NCI-H1930 (cell line): Measurements from ENCODE around the gene CCDC87.
"Not testable (repeated sequence)": the region's sequence is repeated elsewhere in the genome, so short reads cannot be mapped to it uniquely, and the experiment has no call there.

Experiments
- DNase-seq, 2 experiments: peaks; one replicate each; lab custom pipeline; 2025; lab: John Stamatoyannopoulos, UW

CCDC87 gene

DNA sequence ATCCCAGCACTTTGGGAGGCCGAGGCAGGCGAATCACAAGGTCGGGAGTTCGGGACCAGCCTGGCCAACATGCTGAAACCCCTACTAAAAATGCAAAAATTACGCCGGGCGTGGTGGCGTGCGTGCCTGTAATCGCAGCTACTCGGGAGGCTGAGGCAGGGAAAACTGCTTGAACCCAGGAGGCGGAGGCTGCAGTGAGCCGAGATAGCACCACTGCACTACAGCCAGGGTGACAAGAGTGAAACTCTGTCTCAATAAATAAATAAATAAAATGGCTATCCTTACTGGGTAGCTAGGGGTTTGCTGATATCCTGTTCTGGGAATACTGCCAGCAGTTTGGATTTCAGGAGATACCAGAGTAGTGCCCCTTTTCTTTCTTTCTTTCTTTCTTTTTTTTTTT, 21.2 kb upstream of the CCDC87 start:
- no peak for DNase-seq

DNA sequence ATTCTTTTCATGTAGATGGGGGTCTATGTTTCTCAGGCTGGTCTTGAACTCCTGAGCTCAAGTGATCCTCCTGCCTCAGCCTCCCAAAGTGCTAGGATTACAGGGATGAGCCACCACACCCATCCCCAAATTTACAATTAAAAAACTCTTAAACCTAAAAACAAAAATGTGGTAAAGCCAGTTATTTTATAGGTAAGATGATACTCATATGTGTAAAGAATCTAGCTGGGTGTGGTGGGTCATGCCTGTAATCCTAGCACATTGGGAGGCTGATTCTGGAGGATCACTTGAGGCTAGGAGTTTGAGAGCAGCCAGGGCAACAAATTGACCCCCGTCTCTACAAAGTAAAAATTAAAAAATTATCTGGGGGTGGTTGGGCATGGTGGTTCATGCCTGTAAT, 19.6 kb upstream of the CCDC87 start:
- DNase-seq, result no peak

DNA sequence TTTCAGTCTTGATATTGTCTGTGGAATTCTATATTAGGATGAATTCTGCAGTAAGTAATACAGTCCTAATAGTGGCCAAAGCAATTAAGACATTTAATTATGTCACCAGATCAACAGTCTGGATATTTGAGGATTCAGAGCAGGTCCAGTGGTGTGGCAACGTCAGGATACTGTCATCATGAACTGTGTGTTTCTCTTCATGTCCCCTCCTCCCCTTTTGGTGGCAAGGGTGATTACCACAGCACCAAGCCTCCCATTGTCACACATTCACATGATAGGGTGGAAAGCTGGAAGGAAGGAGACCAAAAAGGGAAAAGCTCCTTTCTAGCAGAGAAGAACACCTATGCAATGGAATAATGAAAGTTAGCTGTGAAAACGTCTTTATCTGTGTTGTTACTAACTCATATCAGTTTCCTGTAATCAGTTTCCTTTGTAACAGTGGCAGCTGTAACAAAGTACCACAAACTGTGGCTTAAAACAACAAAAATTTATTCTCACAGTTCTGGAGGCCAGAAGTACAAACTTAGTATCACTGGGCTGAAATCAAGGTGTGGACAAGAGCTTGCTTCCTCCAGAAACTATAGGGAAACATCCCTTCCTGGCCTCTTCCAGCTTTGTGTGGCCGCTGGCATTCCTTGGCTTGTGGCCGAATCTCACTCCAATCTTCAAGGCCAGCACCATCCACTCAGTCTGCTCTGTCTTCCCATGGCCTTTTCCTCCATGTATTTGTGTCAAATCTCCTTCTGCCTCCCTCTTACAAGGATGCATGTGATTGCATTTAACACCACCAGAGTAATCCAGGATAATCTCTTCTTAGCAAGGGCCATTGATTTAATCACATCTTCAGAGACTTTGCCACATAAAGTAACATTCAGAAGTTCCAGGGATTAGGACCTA, 17.1 kb upstream of the CCDC87 start:
- DNase-seq, result no peak

DNA sequence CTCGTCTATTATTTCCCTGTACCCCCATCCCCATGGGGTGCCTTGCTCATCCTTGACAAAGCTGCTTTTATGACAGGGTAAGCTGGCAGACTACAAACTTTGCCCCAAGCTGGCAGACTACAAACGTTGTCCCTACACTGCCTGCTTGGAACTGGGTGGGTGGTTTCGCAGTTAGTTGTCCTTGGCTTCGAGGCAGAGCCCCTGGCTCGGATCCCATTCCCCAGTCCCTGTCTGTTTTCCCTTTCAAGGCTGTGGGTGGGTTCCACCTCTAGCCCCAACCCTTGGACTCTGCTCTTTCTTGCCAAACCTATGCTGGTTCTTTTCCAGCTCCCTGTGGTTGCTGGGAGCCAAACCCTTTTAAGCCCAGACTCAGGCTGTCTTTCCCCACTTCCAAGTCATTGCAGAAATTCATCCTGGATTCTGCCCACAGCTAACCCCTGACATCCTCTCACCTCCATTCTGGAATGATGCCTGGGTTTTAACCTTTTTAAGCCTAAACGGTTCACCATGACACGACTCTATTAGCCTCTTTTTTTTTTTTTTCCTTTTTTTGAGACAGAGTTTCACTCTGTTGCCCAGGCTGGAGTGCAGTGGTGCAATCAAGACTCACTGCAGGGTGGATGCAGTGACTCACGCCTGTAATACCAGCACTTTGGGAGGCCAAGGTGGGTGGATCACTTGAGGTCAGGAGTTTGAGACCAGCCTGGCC, 14.4 kb upstream of the CCDC87 start:
- no peak for DNase-seq

DNA sequence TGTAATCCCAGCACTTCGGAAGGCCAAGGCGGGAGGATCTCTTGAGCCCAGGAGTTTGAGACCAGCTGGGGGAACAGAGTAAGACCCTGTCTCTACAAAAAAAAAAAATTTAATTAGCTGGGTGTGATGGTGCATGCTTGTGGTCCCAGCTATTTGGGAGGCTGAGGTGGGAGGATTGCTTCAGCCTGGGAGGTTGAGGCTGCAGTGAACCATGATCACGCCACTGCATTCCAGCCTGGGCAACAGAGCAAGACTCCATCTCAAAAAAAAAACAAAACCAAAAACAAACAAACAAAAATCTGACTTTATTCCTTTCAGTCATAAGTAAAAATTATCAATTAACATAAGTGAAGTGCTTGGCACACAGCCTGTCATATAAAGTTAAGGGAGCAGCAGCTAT, 13.7 kb upstream of the CCDC87 start:
- DNase-seq, result not testable (repeated sequence)

DNA sequence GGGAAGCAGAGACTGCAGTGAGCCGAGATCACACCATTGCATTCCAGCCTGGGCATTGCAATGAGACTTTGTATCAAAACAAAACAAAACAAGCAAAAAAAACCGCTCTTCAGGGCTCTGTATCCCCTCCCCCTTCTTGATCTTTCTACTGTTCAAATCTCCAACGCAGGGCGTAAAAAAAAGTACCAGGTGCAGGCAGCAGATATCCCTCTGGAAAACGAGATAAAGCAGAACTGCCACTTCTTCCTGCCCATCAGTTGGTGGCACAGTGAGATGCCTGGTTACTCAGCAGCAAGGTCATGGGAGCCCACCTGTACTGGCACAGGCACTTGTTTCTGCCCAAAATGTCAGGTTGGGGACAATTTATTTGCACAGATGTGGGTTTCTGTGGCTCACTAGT, 11.3 kb upstream of the CCDC87 start:
- DNase-seq, result no peak

DNA sequence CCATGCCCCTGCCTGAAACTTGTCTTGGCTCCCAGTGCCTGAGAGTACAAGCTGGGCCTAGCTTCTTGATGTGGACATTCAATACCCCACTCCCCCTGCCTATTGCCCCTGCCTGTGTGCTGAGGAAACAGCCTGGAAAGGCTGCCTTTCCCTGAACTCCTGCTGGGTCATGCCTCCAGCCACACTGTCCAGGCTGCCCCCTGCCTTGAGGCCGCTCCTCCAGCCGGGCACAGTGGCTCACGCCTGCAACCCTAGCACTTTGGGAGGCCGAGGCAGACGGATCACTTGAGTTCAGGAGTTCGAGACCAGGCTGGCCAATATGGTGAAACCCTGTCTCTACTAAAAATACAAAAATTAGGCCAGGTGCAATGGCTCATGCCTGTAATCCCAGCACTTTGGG, 10.2 kb upstream of the CCDC87 start:
- no peak for DNase-seq

DNA sequence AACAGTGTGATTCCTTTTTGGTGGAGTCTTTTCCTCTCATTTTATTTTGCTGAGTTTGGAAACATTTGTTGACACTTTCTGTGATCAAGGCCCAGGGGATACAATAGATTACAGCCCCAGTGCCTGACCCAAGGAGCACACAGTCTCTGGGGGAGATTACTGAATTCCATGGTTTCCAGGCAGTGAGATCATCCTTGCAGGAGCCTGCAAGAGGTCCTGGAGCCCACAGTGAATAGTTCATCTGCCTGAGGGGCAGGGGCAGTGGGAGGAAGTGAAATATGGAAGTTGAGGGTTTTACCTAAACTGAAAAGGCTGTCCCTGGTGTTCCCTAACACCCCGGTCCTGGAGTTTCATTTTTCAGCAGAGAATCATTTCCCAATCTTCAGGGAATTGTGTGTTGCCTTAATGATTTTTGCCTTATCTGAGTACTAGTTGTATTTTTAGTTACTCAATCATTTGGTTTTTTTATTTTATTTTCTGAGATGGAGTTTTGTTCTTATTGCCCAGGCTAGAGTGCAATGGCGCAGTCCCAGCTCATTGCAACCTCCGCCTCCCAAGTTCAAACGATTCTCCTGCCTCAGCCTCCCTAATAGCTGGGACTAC, 7.9 kb upstream of the CCDC87 start:
- DNase-seq, result no peak

DNA sequence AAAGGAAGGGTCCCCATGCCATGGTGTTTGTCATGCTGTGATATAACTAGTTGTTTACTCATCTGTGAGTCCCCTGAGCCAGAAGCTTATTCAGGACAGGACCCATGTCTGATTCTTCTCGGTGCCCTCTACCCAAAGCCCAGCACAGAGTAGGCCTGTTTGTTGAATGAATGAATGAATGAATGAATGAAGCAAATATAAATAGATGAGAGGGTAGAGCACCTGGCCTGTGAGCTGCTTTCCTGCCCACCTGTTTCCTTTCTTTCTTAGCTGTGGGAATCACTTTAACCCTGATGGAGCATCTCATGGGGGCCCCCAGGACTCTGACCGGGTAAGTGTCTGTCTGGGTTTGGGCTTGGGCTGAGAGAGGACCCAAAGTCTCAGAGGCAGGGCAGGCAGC, 7.4 kb upstream of the CCDC87 start:
- DNase-seq, result no peak

DNA sequence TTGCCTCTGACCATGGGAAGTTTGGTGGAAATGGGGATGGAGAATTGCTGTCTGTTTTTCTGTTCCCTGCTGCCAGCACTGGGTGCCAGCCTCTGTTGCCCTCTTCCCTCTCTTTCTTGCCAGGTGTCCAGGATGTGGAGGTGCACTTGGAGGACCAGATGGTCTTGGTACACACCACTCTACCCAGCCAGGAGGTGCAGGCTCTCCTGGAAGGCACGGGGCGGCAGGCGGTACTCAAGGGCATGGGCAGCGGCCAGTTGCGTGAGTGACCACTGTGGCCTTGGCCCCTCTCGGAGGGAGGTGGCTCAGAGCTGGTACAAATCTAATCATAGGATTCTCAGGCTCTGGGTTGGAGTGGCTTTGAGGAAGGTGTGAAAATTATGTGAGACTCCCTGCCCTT, 6.1 kb upstream of the CCDC87 start:
- DNase-seq, result no peak

DNA sequence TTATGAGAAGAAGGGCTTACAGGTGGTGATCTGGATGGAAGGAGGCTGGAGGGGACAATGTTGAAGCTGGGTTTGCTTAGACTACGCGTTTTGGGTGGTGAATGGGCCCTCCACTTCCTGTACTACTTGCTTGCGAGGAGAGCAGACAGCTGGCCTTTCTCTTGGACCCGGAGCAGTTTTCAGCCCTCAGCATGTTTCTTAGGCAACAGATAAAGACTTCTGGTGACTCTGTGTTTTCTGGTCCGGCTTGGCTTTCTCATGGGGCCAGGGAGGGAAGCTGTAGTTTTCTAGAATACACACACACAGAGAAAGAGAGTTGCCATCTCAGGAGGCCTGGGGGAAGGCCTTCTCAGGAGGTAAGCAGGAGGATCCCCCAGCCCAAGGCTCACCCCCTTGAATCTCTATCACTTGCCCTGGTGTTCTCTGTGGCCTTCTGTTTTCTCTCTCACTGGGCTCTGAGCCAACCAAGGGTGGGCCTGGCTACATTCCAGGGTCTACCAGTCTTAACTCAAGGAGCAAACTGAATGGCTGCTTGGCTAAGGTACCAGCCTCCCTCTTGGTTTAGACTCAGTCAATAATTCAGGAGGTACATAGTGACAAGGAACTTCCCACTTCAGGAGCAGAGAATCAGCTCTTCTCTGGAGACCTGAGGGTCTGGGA, 2.5 kb upstream of the CCDC87 start:
- DNase-seq, result no peak

DNA sequence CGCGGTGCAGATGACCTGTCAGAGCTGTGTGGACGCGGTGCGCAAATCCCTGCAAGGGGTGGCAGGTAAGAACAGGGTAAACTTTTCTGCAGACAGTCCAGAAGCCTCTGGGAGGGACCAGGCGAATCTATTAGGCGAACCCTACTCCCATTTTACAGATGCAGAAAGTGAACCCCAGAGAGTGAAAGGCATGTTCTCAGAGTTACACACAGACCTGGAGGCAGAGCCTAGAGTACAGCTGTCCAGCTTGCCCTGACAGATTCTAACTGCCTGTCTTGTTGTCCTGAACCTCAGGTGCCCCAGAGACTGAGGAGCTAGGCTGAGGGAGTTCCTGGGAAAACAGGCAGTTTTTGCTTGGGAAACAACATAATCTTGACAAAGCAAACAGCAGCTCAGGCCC, 787 bp upstream of the CCDC87 start:
- DNase-seq, result no peak

DNA sequence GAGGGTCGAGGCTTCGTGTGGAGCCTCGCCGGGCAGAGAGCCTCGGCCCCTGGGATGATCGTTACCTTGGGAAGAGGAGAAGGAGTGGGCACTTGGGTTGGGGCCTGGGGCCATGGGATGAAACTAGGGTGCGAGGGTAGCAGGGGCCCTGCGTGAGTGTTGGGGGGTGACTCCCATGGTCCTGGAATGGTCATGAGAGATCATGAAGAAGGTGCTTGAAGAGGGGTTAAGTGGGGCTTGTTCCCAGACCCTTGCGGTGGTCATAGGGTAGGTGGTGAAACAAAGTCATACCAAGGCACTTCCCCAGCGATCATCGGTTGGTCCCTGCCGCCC, 406 bp upstream of the CCDC87 start:
- no peak for DNase-seq

DNA sequence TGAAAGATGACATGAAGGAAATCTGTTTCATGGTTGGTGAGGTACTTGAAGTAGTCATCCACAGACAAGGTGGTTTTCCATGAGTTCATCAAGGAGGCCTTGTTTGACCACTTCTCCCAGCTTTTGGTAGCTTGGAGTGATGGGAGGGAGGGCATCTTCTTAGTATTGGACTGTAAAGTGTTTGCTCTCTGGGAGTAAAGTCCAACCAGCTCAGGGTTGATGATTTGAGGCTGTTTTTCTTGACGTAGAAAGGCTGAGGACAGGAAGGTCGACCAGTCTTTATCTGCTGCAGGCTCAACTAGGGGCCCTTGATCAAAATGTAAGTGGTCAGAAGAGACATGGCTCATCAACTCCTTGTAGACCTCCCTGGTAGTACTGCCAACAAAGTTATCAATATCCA, 1.7 kb downstream of the CCDC87 start:
- no peak for DNase-seq

DNA sequence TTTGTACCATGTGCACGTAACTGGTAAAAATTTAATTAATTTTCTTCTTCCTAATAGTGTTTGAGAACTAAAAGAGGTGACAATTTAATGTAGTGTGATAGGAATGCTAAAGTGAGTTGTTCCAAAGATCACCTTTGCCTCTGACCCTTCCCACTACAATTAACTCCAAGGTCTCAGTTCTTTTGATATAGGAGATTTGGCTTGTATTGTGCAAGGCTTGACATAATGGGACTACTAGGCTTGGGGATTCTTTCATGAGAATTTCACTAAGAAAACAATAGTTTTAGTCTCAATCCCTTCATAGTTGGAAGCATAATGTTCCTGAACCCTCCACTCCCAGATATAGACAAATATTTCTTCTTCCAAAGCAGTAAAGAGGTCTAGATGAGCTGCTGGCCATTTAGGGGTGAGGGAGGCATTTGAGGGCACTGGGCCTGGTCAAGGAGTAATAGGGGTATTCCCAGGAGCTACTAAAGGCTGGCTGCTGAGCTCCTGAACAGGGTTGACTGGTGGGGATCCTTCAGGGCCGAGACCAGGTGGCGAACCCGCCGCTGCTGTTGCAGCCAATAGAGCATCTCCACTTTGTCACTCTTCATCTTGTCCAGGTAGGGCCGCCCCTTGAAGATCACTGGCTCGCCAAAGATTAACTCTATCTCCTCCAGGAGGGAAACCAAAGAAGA, 2.7 kb downstream of the CCDC87 start:
- no peak for DNase-seq

DNA sequence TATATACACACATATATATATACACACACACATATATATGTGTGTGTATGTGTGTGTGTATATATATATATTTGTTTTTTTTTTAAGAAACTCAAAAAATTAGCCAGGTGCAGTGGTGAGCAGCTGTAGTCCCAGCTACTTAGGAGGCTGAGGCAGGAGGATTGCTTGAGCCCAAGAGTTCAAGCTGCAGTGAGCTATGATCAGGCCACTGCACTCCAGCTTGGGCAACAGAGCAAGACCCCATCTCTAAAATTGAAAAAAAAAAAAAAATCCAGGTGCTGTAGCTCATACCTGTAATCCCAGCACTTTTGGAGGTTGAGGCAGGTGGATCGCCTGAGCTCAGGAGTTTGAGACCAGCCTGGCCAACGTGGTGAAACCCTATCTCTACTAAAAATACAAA, 3.5 kb downstream of the CCDC87 start:
- DNase-seq, result not testable (repeated sequence)

DNA sequence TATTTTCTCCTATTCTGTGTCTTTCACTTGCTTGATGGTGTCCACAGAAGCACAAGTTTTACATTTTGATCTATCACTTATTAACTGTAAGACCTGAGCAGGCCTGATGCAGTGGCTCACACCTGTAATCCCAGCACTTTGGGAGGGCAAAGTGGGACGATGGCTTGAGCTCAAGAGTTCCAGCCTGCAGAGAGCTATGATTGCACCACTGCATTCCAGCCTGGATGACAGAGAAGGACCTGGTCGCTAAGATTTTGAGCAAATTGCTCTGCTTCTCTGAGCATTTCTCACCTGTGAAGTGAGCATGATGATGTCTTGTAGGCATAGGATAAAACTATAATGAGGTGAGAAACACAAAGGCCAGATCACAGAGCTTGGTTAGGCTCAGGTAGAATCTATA, 6.7 kb downstream of the CCDC87 start:
- no peak for DNase-seq

DNA sequence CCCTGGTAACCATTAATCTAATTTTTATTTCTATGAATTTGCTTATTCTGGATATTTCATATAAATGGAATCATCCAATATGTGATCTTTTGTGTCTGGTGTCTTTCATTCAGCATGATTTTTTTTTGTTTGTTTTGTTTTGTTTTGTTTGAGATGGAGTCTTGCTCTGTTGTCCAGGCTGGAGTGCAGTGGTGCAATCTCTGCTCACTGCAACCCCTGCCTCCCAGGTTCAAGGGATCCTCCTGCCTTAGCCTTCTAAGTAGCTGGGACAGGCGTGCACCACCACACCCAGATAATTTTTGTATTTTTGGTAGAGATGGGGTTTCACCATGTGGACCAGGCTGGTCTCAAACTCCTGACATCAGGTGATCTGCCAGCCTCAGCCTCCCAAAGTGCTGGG, 7.4 kb downstream of the CCDC87 start:
- DNase-seq, result not testable (repeated sequence)

DNA sequence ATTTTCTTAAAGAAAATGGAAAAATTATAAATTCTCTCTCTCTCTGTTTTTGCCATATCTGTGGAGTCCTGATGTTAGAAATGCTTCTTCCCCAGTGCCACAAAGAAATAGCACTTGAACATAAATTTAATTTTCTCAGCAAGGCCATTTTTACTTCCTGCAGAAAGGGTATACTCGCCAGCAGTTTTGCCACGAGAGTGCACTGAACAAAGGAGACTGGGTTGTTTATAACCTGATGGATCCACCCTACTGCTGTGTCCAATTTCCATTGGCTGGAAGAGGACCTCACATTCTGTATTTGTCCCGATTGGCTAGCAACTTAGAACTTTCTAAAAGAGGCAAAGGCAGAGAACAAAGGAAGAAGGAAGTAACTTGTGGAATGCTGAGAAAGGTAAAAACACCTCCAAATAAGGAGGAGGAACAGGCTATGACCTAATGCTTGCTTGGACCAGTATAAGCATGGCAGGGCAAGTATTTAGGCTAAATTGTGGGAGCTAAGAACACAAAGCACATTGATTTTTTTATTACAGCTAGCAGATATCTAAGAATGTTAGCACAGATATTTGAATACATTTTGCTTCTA, 10.2 kb downstream of the CCDC87 start:
- not testable (repeated sequence) for DNase-seq

DNA sequence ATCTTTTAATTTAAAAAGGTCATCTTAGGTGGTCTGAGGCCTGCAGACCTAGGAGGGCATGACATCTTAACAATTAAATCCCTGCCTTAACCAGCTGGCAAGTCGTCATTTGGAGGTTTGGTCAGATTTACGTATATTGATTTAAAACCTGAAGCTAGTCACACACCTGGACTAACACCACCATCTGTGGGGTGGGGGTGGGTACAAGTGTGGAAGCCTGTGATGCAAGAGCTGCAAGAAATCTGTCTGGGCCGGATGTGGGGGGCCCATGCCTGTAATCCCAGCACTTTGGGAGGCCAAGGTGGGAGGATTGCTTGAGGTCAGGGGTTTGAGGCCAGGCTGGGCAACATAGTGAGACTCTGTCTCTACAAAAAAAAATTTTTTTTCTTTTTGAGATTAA, 11.6 kb downstream of the CCDC87 start:
- DNase-seq, result no peak

DNA sequence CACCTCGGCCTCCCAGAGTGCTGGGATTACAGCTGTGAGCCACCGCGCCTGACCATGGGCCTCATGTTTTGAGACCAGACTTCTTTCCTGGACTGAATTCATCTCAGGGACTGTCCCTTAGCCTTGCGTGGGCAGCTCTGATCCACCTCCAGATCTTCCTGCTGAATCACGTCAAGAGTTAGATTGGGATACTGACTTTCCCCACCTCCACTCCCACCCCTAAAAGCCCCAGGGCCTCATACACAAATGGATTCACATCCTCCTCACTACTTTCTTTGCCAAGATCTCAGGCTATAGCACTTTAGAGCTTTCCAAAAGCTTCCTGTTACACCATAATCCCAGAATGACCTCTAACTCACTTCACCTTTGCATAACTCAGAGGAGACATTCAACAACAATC, 12.1 kb downstream of the CCDC87 start:
- DNase-seq, result no peak
